Posterior vena cava (tissue), 2 donors: ENCODE results near the gene EIF4B. TPM values are rescaled to one million over a fixed set of nuclear protein-coding genes. Genes with fewer than 3 reads are reported as not detected.
A peak's percentile ranks its signal among the peaks of the same experiment; 100 is the strongest.

ENCODE experiments used
- DNase-seq: peaks from one replicate; pipeline ENCODE4 v3.0.0-alpha.2; 2020; ENCODE audit warnings: low spot score
- intact Hi-C, 2 donors: fragments of 100-400 bp; cut with DNase I; formaldehyde crosslinking; loops; one replicate each; pipeline versions ENCODE4 v1.14.1 to v1.14.2; 2022 to 2023
- microRNA-seq, 2 donors: library from miRNA; unstranded; fragments of <30 nt; microRNA quantifications; one replicate each; pipeline ENCODE4 v1.2.0, GENCODE V29; 2020 to 2021; ENCODE audit warnings: borderline microRNAs expressed in 2 of 2
- total RNA-seq, 2 donors: library from RNA; stranded (reverse); fragmentation: NEBNext Ultra II Directional; extraction: Animal tissue kit (Norgen Biotek cat#: 25700); gene quantifications; one replicate each; pipeline ENCODE4 v1.2.1, GENCODE V29; 2021
- donor health status: DM: yes; HTN: yes; CAD: no.
- donor health status: DM: yes; HTN: yes; CAD: no.

Gene EIF4B
- total RNA-seq, 2 donors from 2014 or later, result 311 to 314 TPM

DNA sequence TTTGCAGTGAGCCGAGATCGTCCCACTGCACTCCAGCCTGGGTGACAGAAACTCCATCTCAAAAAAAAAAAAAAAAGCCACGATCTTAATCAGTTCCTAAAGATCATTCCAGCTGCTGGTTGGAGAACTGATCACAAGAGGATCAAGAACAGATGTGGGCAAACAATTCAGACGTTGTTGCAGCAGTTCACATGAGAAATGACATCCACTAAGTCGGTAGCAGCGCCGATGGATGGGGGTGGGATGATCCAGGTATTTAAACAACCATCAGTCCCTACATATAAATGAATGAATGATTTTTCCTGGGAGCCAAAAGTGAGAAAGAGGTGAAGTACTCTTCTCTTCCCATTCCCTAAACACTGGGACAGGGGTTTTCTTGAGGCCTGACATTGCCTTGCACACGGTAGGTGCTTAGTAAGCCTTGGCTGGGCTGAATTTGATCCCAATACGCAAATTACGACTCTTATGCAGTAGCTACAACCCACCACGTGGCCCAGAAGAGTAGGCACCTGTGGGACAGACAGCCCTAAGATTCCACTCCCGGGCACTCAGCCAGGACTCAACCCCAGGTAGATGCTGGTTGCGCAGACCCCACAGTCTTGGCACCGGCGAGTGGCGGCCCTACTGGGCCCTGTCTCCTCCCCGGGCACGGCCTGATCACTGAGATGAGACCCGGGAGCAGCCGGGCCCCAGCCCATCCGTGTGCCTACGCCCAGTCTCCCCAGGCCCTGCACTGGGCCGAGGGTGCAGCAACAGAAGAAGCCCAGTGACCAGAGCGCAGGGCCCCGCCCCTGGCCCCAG lies 72.4 kb downstream of the EIF4B start:
- no peak for DNase-seq
- intact Hi-C loops, result no loop called here

DNA sequence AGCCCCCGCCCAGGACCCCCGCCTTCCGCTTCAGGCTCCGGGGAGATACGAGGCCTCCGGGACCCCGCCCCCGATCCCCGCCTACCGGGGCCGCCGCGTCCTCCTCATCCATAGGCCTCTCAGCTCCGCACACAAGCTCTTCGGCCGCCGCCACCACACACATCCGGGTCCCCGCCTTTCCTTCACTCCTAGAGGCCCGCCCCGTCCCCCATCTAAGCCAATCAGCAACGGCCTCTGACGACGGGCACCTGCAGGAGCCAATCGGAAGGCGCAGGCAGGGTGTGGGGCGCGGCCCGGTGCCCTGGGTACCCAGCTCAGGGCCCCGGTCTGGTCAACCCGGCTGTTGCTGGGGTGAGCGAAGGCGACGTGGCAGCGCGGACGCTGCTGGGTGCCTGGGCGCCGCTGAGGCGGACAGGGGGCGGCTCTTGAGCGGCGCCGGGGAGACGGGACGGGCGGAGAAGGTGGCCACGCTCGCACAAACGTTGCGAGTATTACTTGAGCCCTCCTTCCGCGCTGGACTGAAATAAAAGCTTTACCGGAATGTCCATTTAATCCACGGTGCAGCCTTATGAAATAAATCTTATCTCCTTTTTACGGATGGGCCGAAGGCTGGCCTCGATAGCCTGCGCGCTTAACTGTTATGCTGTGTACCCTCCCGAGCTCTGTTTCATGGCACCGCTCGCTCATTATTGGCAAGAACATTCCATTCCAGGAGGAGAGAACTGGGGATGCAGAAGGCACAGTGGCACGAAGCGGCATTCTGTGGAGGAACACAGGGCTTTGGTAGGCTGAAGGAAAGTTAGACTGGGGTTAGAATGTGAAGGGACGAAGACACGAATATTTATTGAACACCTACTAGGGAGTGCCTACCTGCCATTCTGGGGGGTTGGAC lies 73.2 kb downstream of the EIF4B start, which contains the start of gene SPRYD3:
Gene SPRYD3 (minus strand): TSS at position 165 of the 892 bp plus-strand sequence. CDS start 57 bp downstream, at position 108.
- peak; percentile 99 for DNase-seq
- intact Hi-C loops, result no loop called here

DNA sequence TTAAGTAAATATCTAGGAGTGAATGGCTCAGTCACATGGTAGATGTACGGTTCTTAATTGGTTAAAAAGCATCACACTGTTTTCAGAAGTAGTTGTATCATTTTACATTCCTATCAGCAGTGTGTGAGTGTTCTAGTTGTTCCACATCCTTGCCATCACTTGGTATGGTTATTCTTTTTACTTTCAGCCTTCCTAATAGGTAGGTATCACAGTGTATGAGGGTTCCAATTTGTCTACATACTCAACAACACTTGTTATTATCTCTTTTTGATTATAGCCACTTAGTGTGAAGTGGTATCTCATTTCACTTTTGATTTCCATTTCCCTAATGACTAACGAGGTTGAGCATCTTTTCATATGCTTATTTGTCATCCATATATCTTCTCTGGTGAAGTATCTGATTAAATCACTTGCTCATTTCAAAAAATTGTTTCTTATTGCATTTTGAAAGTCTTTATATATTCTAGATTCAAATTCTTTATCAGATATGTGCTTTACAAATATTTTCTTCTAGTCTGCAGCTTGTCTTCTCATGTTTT lies 76.5 kb downstream of the EIF4B start:
- intact Hi-C loops, result no loop called here
- DNase-seq, result no peak

DNA sequence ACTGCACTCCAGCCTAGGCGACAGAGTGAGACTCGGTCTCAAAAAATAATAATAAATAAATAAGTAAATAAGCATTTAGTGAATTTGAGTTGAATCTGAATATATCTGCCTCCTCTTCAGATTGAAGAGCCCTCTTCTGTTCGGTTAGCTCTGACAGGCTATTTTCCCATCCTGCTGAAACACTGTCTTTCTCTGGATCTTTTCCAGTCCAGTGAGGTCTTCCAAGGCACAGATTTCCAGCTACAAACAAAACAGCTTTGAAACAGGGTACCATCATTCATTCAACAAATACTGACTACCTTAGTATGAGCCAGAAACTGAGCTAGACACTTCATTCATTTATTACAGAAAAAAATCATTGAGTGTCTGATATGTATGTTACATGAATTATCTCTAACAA lies 80.1 kb downstream of the EIF4B start:
- DNase-seq, result no peak
- intact Hi-C loops, result no loop called here

DNA sequence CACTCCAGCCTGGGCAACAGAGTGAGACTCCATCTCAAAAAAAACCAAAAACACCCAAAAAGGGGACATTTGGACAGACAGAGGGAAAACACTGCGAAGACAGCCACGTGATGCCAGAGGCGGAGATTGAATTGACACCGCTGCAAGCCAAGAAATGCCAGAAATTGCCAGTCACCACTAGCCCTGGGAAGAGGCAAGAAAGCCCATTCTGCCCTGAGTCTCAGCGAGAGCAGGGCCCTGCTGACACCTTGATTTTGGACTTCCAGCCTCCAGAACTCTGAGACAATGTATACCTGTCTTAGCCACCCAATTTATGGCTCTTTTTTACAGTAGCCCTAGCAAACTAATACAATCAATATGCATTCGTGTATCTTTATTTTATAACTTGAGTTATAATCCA lies 83.8 kb downstream of the EIF4B start:
- DNase-seq, result no peak
- intact Hi-C loops, result loop anchor here in 1 of 2 donors (1.0 kb wide), 1 partner anchor 38 kb away; no protein-coding TSS in a partner anchor

DNA sequence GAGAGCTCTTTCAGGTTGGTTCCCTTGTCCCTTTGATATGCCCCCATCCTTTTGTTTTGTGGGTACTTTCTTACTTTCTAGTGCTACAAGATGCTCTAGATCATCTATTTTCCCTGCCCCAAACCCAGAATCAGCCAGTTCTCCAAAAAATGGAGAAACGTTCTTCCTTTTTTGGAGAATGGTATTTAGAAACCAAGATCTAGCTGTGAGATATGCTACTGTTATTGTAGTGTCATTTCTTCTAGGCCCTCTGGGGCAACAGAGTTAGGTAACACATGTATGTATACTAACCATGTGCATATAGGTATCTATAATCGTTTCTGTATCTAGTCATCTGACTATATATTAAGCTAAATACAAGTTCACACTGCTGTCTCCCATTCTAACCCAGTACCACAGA lies 84.3 kb downstream of the EIF4B start:
- no peak for DNase-seq
- intact Hi-C loops, result loop anchor here in 1 of 2 donors (1.0 kb wide), 1 partner anchor 38 kb away; no protein-coding TSS in a partner anchor

DNA sequence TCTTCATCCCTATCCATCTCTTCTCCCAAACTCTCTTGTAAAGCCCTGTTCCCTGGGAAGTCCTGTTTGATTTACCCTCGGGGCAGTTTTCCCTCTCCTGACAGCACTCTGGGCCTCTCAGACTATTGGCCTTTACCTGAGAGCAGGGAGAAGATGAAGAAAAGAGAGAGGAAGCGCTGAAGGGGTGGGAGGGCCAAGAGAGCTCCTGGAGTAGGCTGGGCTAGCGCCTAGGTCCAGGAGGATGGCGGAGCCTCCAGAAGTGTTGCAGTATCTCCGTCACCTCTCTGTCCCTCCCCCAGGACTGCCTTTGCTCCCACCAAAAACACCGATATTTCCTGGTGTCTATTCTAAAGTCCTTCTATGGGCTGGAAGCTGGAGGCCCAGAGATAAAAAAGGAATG lies 85.5 kb downstream of the EIF4B start:
- DNase-seq, result no peak
- intact Hi-C loops, result no loop called here

Small RNAs within 50 kb of the gene (microRNA-seq; reads per million reads assigned to microRNA genes)
- 0.26 to 0.32 reads per million in 2 donors for gene MIR6757

Other genes starting within 250 kb of the EIF4B start
- not detected for gene KRT76, start 229.1 kb upstream of the EIF4B start, total RNA-seq
- not detected for gene KRT3, start 210.3 kb upstream of the EIF4B start, total RNA-seq
- gene KRT4, start 192.3 kb upstream of the EIF4B start, total RNA-seq, result not detected
- not detected for gene KRT79, start 172.1 kb upstream of the EIF4B start, total RNA-seq
- gene KRT78, start 157.5 kb upstream of the EIF4B start, total RNA-seq, result not detected
- gene KRT8, start 101.4 kb upstream of the EIF4B start, total RNA-seq, result 10 to 100 TPM in 1 of 2 donors, 1 to 10 TPM in 1; 4.0 to 23.6 TPM
- 10 to 100 TPM; 14.1 to 20.5 TPM for gene KRT18, start 57.3 kb upstream of the EIF4B start, total RNA-seq
- 100 to 1,000 TPM; 139 to 218 TPM for gene TNS2, start 43.6 kb downstream of the EIF4B start, total RNA-seq
- gene SPRYD3, start 72.9 kb downstream of the EIF4B start, total RNA-seq, result 10 to 100 TPM; 77.6 to 90.5 TPM
- gene IGFBP6, start 91.2 kb downstream of the EIF4B start, total RNA-seq, result 100 to 1,000 TPM; 679 to 733 TPM
- gene SOAT2, start 97.0 kb downstream of the EIF4B start, total RNA-seq, result under 1 TPM; 0.32 to 0.90 TPM
- 10 to 100 TPM; 23.7 to 27.4 TPM for gene ZNF740, start 174.3 kb downstream of the EIF4B start, total RNA-seq
- 10 to 100 TPM; 16.4 to 22.3 TPM for gene CSAD, start 174.5 kb downstream of the EIF4B start, total RNA-seq
- 1 to 10 TPM; 2.1 to 2.9 TPM for gene ITGB7, start 200.8 kb downstream of the EIF4B start, total RNA-seq
- 10 to 100 TPM; 33.4 to 38.1 TPM for gene RARG, start 225.8 kb downstream of the EIF4B start, total RNA-seq